CD14-positive monocyte (primary cell): Measurements from ENCODE around the gene TRDN. TPM values are rescaled to one million over a fixed set of nuclear protein-coding genes. Genes with fewer than 3 reads are reported as not detected.

Source experiments
- DNase-seq, 3 donors: peaks; one replicate each; pipeline ENCODE4 v3.0.0-alpha.2; 2011 to 2022
- H2AFZ ChIP-seq: 2 replicates; pipeline ENCODE4 v1.6.0; 2012; ENCODE audit warnings: mild to moderate bottlenecking, low read depth, low read length, inconsistent platforms; ENCODE audit not compliant: insufficient read depth, poor library complexity, severe bottlenecking
- H3K27ac ChIP-seq, 2 donors: 1 replicate in 1 of 2; 2 replicates in 1 of 2; pipeline ENCODE4 v1.5.1; 2012 to 2013; ENCODE audit warnings: low read length in 2 of 2, control low read depth in 1 of 2, inconsistent platforms in 1 of 2, low read depth in 1 of 2, mild to moderate bottlenecking in 1 of 2
- H3K27me3 ChIP-seq, 2 donors: one replicate each; pipeline versions ENCODE4 v1.6.0 to v1.6.1; 2011 to 2013; ENCODE audit warnings: low read length in 2 of 2; ENCODE audit not compliant: control insufficient read depth in 2 of 2, insufficient read depth in 2 of 2
- H3K36me3 ChIP-seq, 2 donors: replicated peaks in 1 of 2; 1 replicate in 1 of 2; 2 replicates in 1 of 2; pipeline versions ENCODE4 v1.5.1 to v1.6.1; 2012 to 2013; ENCODE audit warnings: low read length in 2 of 2, control low read depth in 1 of 2, inconsistent platforms in 1 of 2, mild to moderate bottlenecking in 1 of 2; ENCODE audit not compliant: insufficient read depth in 2 of 2, control insufficient read depth in 1 of 2
- H3K4me1 ChIP-seq, 2 donors: 1 replicate in 1 of 2; 2 replicates in 1 of 2; pipeline versions ENCODE4 v1.5.1 to v1.6.1; 2012 to 2013; ENCODE audit warnings: low read length in 2 of 2, control low read depth in 1 of 2, inconsistent platforms in 1 of 2, mild to moderate bottlenecking in 1 of 2, moderate library complexity in 1 of 2; ENCODE audit not compliant: insufficient read depth in 2 of 2, control insufficient read depth in 1 of 2
- H3K4me2 ChIP-seq: replicated peaks from 2 replicates; pipeline ENCODE3; 2012; ENCODE audit warnings: low read length, moderate library complexity, mild to moderate bottlenecking; ENCODE audit not compliant: poor library complexity, severe bottlenecking; ENCODE audit errors: extremely low read depth
- H3K4me3 ChIP-seq, 3 experiments: fragments of 200-600 bp in 1 of 3; sonication (generic) in 1 of 3; replicated peaks in 1 of 3; 1 replicate in 2 of 3; 2 replicates in 1 of 3; pipeline ENCODE4 v1.5.1; 2011 to 2013; ENCODE audit warnings: low read length in 3 of 3, mild to moderate bottlenecking in 3 of 3, control low read depth in 2 of 3, low read depth in 2 of 3, inconsistent platforms in 1 of 3, moderate library complexity in 1 of 3
- H3K79me2 ChIP-seq: 2 replicates; pipeline ENCODE4 v1.6.0; 2012; ENCODE audit warnings: mild to moderate bottlenecking, control low read depth, inconsistent platforms, low read length, moderate library complexity; ENCODE audit not compliant: insufficient read depth
- H3K9ac ChIP-seq: 2 replicates; pipeline ENCODE4 v1.6.0; 2017; ENCODE audit warnings: low read length, mild to moderate bottlenecking; ENCODE audit not compliant: insufficient read depth, poor library complexity, severe bottlenecking
- H3K9me3 ChIP-seq, 2 donors: replicated peaks in 1 of 2; 1 replicate in 1 of 2; 2 replicates in 1 of 2; pipeline versions ENCODE4 v1.5.1 to v1.6.1; 2012 to 2013; ENCODE audit warnings: low read length in 2 of 2, control low read depth in 1 of 2; ENCODE audit not compliant: control insufficient read depth in 1 of 2, insufficient read depth in 1 of 2
- H4K20me1 ChIP-seq: 2 replicates; pipeline ENCODE4 v1.6.0; 2012; ENCODE audit warnings: mild to moderate bottlenecking, low read length, control low read depth, moderate library complexity; ENCODE audit not compliant: insufficient read depth
- H3K27ac Mint-ChIP-seq, 7 donors: one replicate each; pipeline ENCODE4 v1.8.0; 2020; ENCODE audit warnings: mild to moderate bottlenecking in 7 of 7, mixed read lengths in 7 of 7, moderate library complexity in 6 of 7, inconsistent platforms in 2 of 7
- H3K27me3 Mint-ChIP-seq, 3 donors: one replicate each; pipeline ENCODE4 v1.8.0; 2021 to 2022; ENCODE audit warnings: low read depth in 3 of 3, mild to moderate bottlenecking in 3 of 3, mixed read lengths in 3 of 3, moderate library complexity in 3 of 3, inconsistent platforms in 1 of 3
- H3K36me3 Mint-ChIP-seq, 2 donors: one replicate each; pipeline ENCODE4 v1.8.0; 2020; ENCODE audit warnings: mixed read lengths in 2 of 2, inconsistent platforms in 1 of 2, mild to moderate bottlenecking in 1 of 2
- H3K4me1 Mint-ChIP-seq: one replicate; pipeline ENCODE4 v1.8.0; 2020; ENCODE audit warnings: mild to moderate bottlenecking, mixed read lengths
- H3K4me3 Mint-ChIP-seq, 2 donors: one replicate each; pipeline ENCODE4 v1.8.0; 2020; ENCODE audit warnings: mild to moderate bottlenecking in 2 of 2, mixed read lengths in 2 of 2, moderate library complexity in 1 of 2
- H3K9me3 Mint-ChIP-seq, 7 donors: one replicate each; pipeline ENCODE4 v1.8.0; 2020 to 2022; ENCODE audit warnings: mixed read lengths in 7 of 7, mild to moderate bottlenecking in 6 of 7, moderate library complexity in 6 of 7, inconsistent platforms in 2 of 7
- WGBS: methylation state at CpG from one replicate; pipeline ENCODE4 v1.1.5; 2013; ENCODE audit warnings: missing lambda C conversion rate; ENCODE audit not compliant: insufficient coverage; 5-methylcytosine and 5-hydroxymethylcytosine counted together
- intact Hi-C, 2 donors: fragments of 100-400 bp; cut with micrococcal nuclease; formaldehyde crosslinking; loops; one replicate each; pipeline versions ENCODE4 v1.15.0 to v1.15.1; 2023
- polyA plus RNA-seq, 3 donors: library from polyadenylated mRNA; depleted of rRNA in 1 of 3; unstranded in 2 of 3; stranded (reverse) in 1 of 3; fragments of 300-500 nt in 2 of 3; fragments of >200 nt in 1 of 3; fragmentation: Illumina TruSeq in 2 of 3; gene quantifications; 1 replicate in 2 of 3; 2 replicates in 1 of 3; pipeline ENCODE4 v1.2.3, GENCODE V29; 2012 to 2021
- TF ChIP-seq, protein P1 (sequence below): fragments of 200-600 bp; IDR thresholded peaks from one replicate; pipeline ENCODE4 v1.8.0; 2022; ENCODE audit warnings: antibody characterized with exemption, mild to moderate bottlenecking

The TRDN gene
- polyA plus RNA-seq, 3 donors, result not detected

- no CpG with 5 or more reads among the region's 1 CpG for WGBS
- TF ChIP-seq, protein P1, sequence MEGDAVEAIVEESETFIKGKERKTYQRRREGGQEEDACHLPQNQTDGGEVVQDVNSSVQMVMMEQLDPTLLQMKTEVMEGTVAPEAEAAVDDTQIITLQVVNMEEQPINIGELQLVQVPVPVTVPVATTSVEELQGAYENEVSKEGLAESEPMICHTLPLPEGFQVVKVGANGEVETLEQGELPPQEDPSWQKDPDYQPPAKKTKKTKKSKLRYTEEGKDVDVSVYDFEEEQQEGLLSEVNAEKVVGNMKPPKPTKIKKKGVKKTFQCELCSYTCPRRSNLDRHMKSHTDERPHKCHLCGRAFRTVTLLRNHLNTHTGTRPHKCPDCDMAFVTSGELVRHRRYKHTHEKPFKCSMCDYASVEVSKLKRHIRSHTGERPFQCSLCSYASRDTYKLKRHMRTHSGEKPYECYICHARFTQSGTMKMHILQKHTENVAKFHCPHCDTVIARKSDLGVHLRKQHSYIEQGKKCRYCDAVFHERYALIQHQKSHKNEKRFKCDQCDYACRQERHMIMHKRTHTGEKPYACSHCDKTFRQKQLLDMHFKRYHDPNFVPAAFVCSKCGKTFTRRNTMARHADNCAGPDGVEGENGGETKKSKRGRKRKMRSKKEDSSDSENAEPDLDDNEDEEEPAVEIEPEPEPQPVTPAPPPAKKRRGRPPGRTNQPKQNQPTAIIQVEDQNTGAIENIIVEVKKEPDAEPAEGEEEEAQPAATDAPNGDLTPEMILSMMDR, result no peak
- H2AFZ ChIP-seq, result no peak overlapping the region
Measured at GRCh38 chr6:123635567-123635966, 1.2 kb downstream of the TRDN start.

GRCh38 chr6:123635144-123635543 is 1.6 kb downstream of the TRDN start:
- H3K27me3 Mint-ChIP-seq, result no peaks in the 10 kb centered on the region
- H3K4me1 Mint-ChIP-seq, result no peaks in the 10 kb centered on the region
- no peaks in the 10 kb centered on the region for H3K36me3 Mint-ChIP-seq
- intact Hi-C loops, result no loop called here
- H3K9me3 Mint-ChIP-seq, result peaks cover 0 to 2% (median 0%) of the 10 kb centered on the region in 7 donors
- Histone ChIP-seq H3K79me2 (no peaks in the 10 kb centered on the region), H2AFZ (no peak overlapping the region), H4K20me1 (no peaks in the 10 kb centered on the region), H3K9me3 (no peaks in the 10 kb centered on the region), H3K27me3 (no peaks in the 10 kb centered on the region), H3K27ac (no peak overlapping the region), H3K9ac (no peak overlapping the region), H3K4me2 (no peak overlapping the region), H3K4me1 (no peaks in the 10 kb centered on the region), H3K36me3 (no peaks in the 10 kb centered on the region), H3K4me3 (no peak overlapping the region)
- WGBS, result no CpG with 5 or more reads among the region's 1 CpG
- no peak overlapping the region for H3K4me3 Mint-ChIP-seq
- TF ChIP-seq, protein P1, result no peak
- no peak overlapping the region for H3K27ac Mint-ChIP-seq
- no peak for DNase-seq

More at GRCh38 chr6:123635567-123635966, 1.2 kb downstream of the TRDN start:
- Histone ChIP-seq H3K4me1 (no peaks in the 10 kb centered on the region), H3K27me3 (no peaks in the 10 kb centered on the region), H3K9ac (no peak overlapping the region), H3K4me3 (no peak overlapping the region), H3K36me3 (no peaks in the 10 kb centered on the region), H4K20me1 (no peaks in the 10 kb centered on the region), H3K4me2 (no peak overlapping the region), H3K27ac (no peak overlapping the region), H3K9me3 (no peaks in the 10 kb centered on the region), H3K79me2 (no peaks in the 10 kb centered on the region)
- intact Hi-C loops, result no loop called here
- Mint-ChIP-seq H3K4me1 (no peaks in the 10 kb centered on the region), H3K36me3 (no peaks in the 10 kb centered on the region), H3K27ac (no peak overlapping the region), H3K9me3 (peaks cover 0 to 2% (median 0%) of the 10 kb centered on the region in 7 donors), H3K27me3 (no peaks in the 10 kb centered on the region), H3K4me3 (no peak overlapping the region)
- no peak for DNase-seq
